Body of pancreas (tissue), 4 donors: Measurements from ENCODE around the gene CCDC188. TPM values are rescaled to one million over a fixed set of nuclear protein-coding genes. Genes with fewer than 3 reads are reported as not detected.

Experiments used
- ATAC-seq: fragments of 150-250 bp; one replicate; pipeline ENCODE4 v1.9.1; 2016
- DNase-seq, 4 donors: peaks; one replicate each; pipeline ENCODE4 v3.0.0-alpha.2; 2019
- H3K27ac ChIP-seq, 4 donors: fragments of 200-600 bp; sonication (generic); 1 replicate in 3 of 4; 2 replicates in 1 of 4; pipeline versions ENCODE4 v1.5.1 to v1.6.1; 2016 to 2019; ENCODE audit warnings: mild to moderate bottlenecking in 1 of 4, mixed read lengths in 1 of 4, moderate library complexity in 1 of 4
- H3K27me3 ChIP-seq, 2 donors: fragments of 200-600 bp; sonication (generic); one replicate each; pipeline ENCODE4 v1.6.0; 2016; ENCODE audit warnings: mild to moderate bottlenecking in 1 of 2
- H3K36me3 ChIP-seq, 2 donors: fragments of 200-600 bp; sonication (generic); replicated peaks in 1 of 2; 2 replicates each; pipeline ENCODE4 v1.5.1; 2016; ENCODE audit warnings: low read depth in 2 of 2; ENCODE audit not compliant: insufficient read depth in 1 of 2
- H3K4me1 ChIP-seq: fragments of 200-600 bp; sonication (generic); one replicate; pipeline ENCODE4 v1.6.0; 2016
- H3K4me3 ChIP-seq, 2 donors: fragments of 200-600 bp; sonication (generic); 1 replicate in 1 of 2; 2 replicates in 1 of 2; pipeline ENCODE4 v1.5.1; 2016 to 2019
- H3K9me3 ChIP-seq, 3 donors: fragments of 200-600 bp; sonication (generic); 1 replicate in 2 of 3; 2 replicates in 1 of 3; pipeline ENCODE4 v1.5.1; 2016
- POLR2A ChIP-seq, 3 donors: fragments of 450-650 bp; IDR thresholded peaks; one replicate each; pipeline ENCODE4 v1.6.1; 2016; ENCODE audit warnings: antibody characterized with exemption in 3 of 3, mild to moderate bottlenecking in 2 of 3
- WGBS, 2 donors: methylation state at CpG; one replicate each; pipeline ENCODE4 v1.1.5; 2017; 5-methylcytosine and 5-hydroxymethylcytosine counted together
- intact Hi-C: fragments of 100-400 bp; cut with DNase I; formaldehyde crosslinking; loops from one replicate; pipeline ENCODE4 v1.15.1; 2023
- total RNA-seq, 2 donors: library from RNA; depleted of rRNA; stranded (reverse); fragments of >200 nt; gene quantifications; one replicate each; pipeline ENCODE4 v1.1.0, GENCODE V29; 2016
- TF ChIP-seq, protein P1 (sequence below), 7 experiments: fragments of 450-650 bp in 4 of 7; fragments of 200-600 bp in 3 of 7; sonication (generic) in 3 of 7; IDR thresholded peaks; one replicate each; pipeline ENCODE4 v1.5.1; 2016 to 2019; ENCODE audit warnings: antibody characterized with exemption in 7 of 7

Gene CCDC188
- total RNA-seq, 2 donors from 2014 or later, result not detected

DNA sequence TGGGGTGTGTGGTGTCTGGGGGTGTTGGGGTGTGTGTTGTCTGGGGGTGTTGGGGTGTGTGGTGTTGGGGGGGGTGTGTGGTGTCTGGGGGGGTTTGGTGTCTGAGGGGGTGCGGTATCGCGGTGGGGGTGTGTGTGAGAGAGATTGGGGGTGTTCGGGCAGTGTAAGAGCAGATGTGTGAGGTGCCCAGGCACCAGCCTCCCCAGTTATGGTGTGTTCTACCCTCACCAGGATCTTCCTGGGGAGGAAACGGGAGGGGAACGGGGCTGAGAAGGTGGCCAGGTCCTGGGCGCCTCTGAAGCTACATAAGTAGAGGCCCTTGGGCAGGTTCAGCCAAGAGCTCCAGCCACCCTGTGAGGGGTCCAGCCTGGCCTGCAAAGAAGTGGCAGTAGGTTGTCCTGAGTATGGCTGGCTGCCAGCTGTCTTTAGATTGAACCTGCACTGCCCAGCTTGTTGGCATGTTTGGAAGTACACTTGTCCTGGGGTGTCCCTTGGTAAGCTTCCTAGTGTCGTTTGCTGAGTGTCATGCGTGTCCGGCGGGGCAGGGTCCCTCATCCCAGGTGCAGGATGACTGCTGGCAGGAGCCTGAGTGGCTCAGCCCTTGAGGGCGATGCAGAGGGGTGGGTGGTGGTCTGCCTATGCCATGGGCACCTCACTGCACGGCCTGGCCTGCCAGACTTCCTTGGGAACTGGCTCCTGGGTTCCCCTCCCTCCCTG, 27.3 kb downstream of the CCDC188 start:
- no peaks in the 10 kb centered on the region for H3K27me3 ChIP-seq
- H3K4me1 ChIP-seq, result peaks cover 17% of the 10 kb centered on the region
- no peak for DNase-seq
- no peak overlapping the region for H3K4me3 ChIP-seq
- WGBS, 2 donors, result 92 to 93% methylated on average over 7 to 13 of the region's 13 CpGs
- TF ChIP-seq POLR2A (IDR thresholded peaks at IDR 0.05), result no peak
- TF ChIP-seq, protein P1, sequence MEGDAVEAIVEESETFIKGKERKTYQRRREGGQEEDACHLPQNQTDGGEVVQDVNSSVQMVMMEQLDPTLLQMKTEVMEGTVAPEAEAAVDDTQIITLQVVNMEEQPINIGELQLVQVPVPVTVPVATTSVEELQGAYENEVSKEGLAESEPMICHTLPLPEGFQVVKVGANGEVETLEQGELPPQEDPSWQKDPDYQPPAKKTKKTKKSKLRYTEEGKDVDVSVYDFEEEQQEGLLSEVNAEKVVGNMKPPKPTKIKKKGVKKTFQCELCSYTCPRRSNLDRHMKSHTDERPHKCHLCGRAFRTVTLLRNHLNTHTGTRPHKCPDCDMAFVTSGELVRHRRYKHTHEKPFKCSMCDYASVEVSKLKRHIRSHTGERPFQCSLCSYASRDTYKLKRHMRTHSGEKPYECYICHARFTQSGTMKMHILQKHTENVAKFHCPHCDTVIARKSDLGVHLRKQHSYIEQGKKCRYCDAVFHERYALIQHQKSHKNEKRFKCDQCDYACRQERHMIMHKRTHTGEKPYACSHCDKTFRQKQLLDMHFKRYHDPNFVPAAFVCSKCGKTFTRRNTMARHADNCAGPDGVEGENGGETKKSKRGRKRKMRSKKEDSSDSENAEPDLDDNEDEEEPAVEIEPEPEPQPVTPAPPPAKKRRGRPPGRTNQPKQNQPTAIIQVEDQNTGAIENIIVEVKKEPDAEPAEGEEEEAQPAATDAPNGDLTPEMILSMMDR (IDR thresholded peaks at IDR 0.05), result no peak
- no peak for ATAC-seq
- peaks cover 0 to 6% of the 10 kb centered on the region in 2 donors for H3K36me3 ChIP-seq
- H3K9me3 ChIP-seq, result no peaks in the 10 kb centered on the region
- intact Hi-C loops, result loop anchor here (5.0 kb wide), 1 partner anchor 151 kb away; no protein-coding TSS in a partner anchor
- no peak overlapping the region for H3K27ac ChIP-seq

DNA sequence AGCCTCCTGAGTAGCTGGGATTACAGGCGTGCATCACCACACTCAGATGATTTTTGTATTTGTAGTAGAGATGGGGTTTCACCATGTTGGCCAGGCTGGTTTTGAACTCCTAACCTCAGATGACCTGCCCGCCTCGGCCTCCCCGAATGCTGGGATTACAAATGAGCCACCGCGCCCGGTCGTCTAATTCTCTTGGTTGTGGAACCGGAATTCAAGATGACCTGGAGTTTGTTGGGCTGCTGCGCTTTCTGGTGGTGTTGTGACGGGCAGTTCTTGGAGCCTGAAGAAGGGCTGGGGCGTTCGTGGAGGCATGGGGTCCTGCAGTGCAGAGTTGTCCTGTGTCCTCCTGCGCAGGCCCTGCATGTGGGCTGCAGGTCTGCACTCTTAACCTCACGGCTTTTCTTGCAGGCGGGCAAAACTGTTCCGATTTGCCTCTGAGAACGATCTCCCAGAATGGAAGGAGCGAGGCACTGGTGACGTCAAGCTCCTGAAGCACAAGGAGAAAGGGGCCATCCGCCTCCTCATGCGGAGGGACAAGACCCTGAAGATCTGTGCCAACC, 28.9 kb downstream of the CCDC188 start:
- DNase-seq (no peak), ATAC-seq (no peak)
- peaks cover 0 to 6% of the 10 kb centered on the region in 2 donors for H3K36me3 ChIP-seq
- peaks cover 20% of the 10 kb centered on the region for H3K4me1 ChIP-seq
- intact Hi-C loops, result loop anchor here (5.0 kb wide), 1 partner anchor 150 kb away; no protein-coding TSS in a partner anchor
- no peaks in the 10 kb centered on the region for H3K9me3 ChIP-seq
- WGBS, 2 donors, result 94 to 97% methylated on average over 7 to 22 of the region's 22 CpGs
- no peak overlapping the region for H3K27ac ChIP-seq
- no peaks in the 10 kb centered on the region for H3K27me3 ChIP-seq
- TF ChIP-seq POLR2A (IDR thresholded peaks at IDR 0.05), result no peak
- TF ChIP-seq, protein P1 (IDR thresholded peaks at IDR 0.05), result no peak
- H3K4me3 ChIP-seq, result no peak overlapping the region

DNA sequence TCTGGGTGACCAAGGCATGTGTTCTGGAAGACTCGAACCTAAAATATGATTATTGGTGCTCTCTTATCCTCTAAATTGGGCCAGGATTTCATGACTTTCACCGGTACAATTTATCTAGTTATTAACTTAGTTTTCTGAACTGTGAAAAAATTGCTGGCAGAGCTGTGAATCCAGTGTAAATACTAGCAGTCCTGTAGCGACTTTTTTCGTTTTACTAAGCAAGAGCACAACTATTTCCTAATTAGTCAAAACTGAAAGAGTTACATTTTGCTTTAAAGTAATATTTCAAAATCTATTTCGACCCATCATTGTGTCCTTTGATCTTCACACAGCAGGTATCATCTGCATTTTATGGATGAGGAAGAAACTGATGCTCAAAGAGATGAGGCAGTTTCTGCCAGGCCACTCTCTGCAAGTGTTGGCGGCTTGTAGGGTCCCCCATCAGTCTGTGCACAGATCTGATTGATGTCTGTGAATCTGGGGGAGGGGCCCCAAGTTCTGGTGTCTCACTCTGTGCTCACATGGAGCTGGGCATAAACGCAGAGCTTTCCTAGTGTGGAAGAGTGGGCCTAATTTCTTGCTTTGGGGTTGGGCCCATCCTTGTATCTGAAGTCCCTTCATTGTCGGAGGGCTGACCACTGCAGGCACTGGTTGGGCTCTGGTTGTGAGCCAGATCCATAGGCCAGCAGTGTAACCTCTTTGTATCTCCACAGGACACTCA, 32.4 kb downstream of the CCDC188 start:
- Histone ChIP-seq H3K4me3 (peak overlapping the region; percentile 38 to 82), H3K36me3 (peaks cover 0 to 8% of the 10 kb centered on the region in 2 donors), H3K27me3 (no peaks in the 10 kb centered on the region), H3K27ac (peak overlapping the region in 2 of 4 donors; percentile 87 to 93), H3K9me3 (no peaks in the 10 kb centered on the region), H3K4me1 (peaks cover 41% of the 10 kb centered on the region)
- no peak for TF ChIP-seq POLR2A (IDR thresholded peaks at IDR 0.05)
- TF ChIP-seq, protein P1 (IDR thresholded peaks at IDR 0.05), result no peak
- no peak for ATAC-seq
- intact Hi-C loops, result no loop called here
- no peak for DNase-seq
- 21 to 26% methylated on average over 8 of the region's 8 CpGs for WGBS, 2 donors

DNA sequence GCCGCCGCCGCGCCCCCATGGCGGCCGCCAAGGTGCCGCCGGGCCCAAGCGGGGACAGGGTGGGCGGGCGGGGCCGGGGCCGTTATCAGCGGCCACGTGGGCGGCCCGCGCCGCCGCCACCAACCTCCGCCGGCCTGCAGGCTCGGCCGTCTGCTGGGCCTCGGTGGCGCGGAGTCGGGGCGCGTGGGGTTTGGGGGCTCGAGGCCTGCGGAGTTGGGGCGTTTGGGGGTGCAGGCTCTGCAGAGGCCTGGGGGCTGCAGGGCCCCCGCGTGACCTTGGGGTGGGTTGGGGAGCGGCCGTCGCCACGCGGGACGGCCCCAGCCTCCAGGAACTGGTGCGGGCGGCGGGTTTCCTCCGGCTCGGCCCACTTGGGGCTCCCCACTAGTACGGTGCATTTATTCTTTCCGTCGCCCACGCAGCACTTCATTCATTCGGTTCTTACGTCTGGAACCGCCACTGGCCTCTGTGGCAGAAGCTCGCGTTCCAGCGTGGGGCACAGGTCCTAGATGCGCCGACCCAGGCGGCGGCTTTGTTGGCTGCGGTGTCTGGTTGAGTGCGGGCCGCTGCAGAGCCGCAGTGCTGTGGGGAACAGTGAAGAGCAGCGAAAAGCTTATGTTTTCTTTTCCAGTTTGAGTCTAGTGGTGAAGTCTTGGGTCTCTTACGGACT, 33.1 kb downstream of the CCDC188 start:
- no peak for TF ChIP-seq POLR2A (IDR thresholded peaks at IDR 0.05)
- TF ChIP-seq, protein P1 (IDR thresholded peaks at IDR 0.05), result no peak
- H3K9me3 ChIP-seq, result no peaks in the 10 kb centered on the region
- ATAC-seq, result peak; percentile 22
- H3K27me3 ChIP-seq, result no peaks in the 10 kb centered on the region
- peak in 2 of 4 donors; percentile 28 to 43 for DNase-seq
- intact Hi-C loops, result no loop called here
- H3K36me3 ChIP-seq, result peaks cover 0 to 8% of the 10 kb centered on the region in 2 donors
- 0 to 1% methylated on average over 8 to 41 of the region's 66 CpGs for WGBS, 2 donors
- peaks cover 48% of the 10 kb centered on the region for H3K4me1 ChIP-seq
- H3K27ac ChIP-seq, result peak overlapping the region; percentile 50 to 93 (median 78)
- H3K4me3 ChIP-seq, result peak overlapping the region; percentile 38 to 82
